ENCODE data around the gene RPS5. TPM values are rescaled to one million over a fixed set of nuclear protein-coding genes. Genes with fewer than 3 reads are reported as not detected.

Gene RPS5
- total and polyA plus RNA-seq, 9 of the 15 experiments (the other 6 are each of a cell fraction or from before 2014, with no cell fraction given), result 1,228 to 3,570 (median 2,484) TPM

GRCh38 chr19:58380662-58381459 lies 6.2 kb upstream of the RPS5 start, which contains the start of gene ZNF837 (continued):
- TF ChIP-seq RNF219 (CRISPR knock-in tag; IDR thresholded peaks at IDR 0.05) (no peak), MYC (IDR thresholded peaks at IDR 0.05; ENCODE audit: low read depth, low read length) (peak; percentile 88), MYC (CRISPR knock-in tag; IDR thresholded peaks at IDR 0.05; ENCODE audit: borderline replicate concordance, low read depth) (no peak), HINFP (tag; conservative IDR thresholded peaks at IDR 0.05; ENCODE audit: low read depth) (no peak), ZNF830 (CRISPR knock-in tag; IDR thresholded peaks at IDR 0.05) (no peak), ILF3 (IDR thresholded peaks at IDR 0.05; ENCODE audit: borderline replicate concordance) (no peak; the same call in 1 of the 2 replicates), NFYB (IDR thresholded peaks at IDR 0.05; ENCODE audit: extremely low read depth, insufficient read length) (peak; percentile 88), ZBTB7A (IDR thresholded peaks at IDR 0.05; ENCODE audit: borderline replicate concordance, control insufficient read depth, low read depth, low read length) (peak; percentile 88), MAX (CRISPR knock-in tag; IDR thresholded peaks at IDR 0.05) (peak; percentile 67; the same call in 1 of the 2 replicates), ZNF184 (CRISPR knock-in tag; IDR thresholded peaks at IDR 0.05) (no peak), TARDBP (IDR thresholded peaks at IDR 0.05) (peak; percentile 56; the same call in 1 of the 2 replicates), AFF4 (CRISPR knock-in tag; IDR thresholded peaks at IDR 0.05) (0 out of 2 replicates have a peak, but pooled peaks have one; percentile 11), GABPA (tag; conservative IDR thresholded peaks at IDR 0.05; ENCODE audit: low read depth) (peak; percentile 100), HNRNPL (IDR thresholded peaks at IDR 0.05; ENCODE audit: low read depth, low read length) (peak; percentile 59; the same call in 1 of the 2 replicates), FOXA1 (IDR thresholded peaks at IDR 0.05; ENCODE audit: borderline replicate concordance) (no peak), PHF21A (IDR thresholded peaks at IDR 0.05; ENCODE audit: borderline replicate concordance, low read depth) (no peak; the same call in 1 of the 2 replicates), NFRKB (IDR thresholded peaks at IDR 0.05; ENCODE audit: low read depth) (no peak), ZNF143 (CRISPR knock-in tag; IDR thresholded peaks at IDR 0.05) (peak; percentile 93), RBM39 (optimal IDR thresholded peaks at IDR 0.05; ENCODE audit: low read depth, low read length) (no peak), BDP1 (IDR thresholded peaks at IDR 0.05; ENCODE audit: insufficient read depth, insufficient read length) (no peak), RBM25 (IDR thresholded peaks at IDR 0.05; ENCODE audit: low read depth, low read length, severe bottlenecking) (peak; percentile 83)
